ENCODE data around the gene LYSMD2. TPM values are rescaled to one million over a fixed set of nuclear protein-coding genes. Genes with fewer than 3 reads are reported as not detected.
A peak's percentile ranks its signal among the peaks of the same experiment; 100 is the strongest.

The LYSMD2 gene
- total and polyA plus RNA-seq, 9 of the 15 experiments (the other 6 are each of a cell fraction or from before 2014, with no cell fraction given): 4.3 to 30.3 (median 9.8) TPM

DNA sequence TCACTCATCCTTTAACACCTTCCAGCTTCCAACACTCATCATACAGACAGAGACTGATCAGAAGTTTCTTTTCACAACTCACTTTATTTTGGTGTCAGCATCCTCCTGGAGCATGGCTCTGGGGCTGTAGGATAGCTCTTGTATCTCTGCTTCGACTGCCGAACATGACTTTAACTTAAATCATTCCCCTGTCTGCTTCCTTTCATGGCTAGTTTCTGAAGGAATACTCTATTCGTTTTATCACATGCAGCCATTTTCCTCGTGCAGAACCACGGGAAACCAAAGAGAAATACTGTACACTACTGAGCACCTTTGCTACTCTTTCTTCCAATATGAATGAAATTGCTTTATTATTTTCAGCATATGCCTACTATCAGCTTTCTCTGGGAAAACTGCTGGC, 11.9 kb upstream of the LYSMD2 start:
- Histone ChIP-seq H3K79me2 (ENCODE audit: control insufficient read depth, insufficient read depth, low read length) (no peaks in the 10 kb centered on the region; the same call in 2 of the 3 replicates), H3K9me3 (replicated peaks; ENCODE audit: control insufficient read depth, insufficient read depth, low read depth, low read length) (no peaks in the 10 kb centered on the region), H2AFZ (ENCODE audit: low read depth, low read length) (peak overlapping the region; percentile 9), H3K27ac (ENCODE audit: extremely low read depth, low read depth, low read length) (no peak overlapping the region), H4K20me1 (replicated peaks; ENCODE audit: control insufficient read depth, insufficient read depth, low read length) (no peaks in the 10 kb centered on the region), H3K4me3 (no peak overlapping the region), H3K4me2 (ENCODE audit: insufficient read depth, low read length) (0 out of 2 replicates have a peak overlapping the region, but pooled peaks have one; percentile 19), H3K36me3 (ENCODE audit: control insufficient read depth, insufficient read depth, low read length) (no peaks in the 10 kb centered on the region; the same call in 2 of the 3 replicates), H3K4me1 (replicated peaks in 1 of 2; ENCODE audit: control insufficient read depth in 2 of 2, insufficient read depth in 2 of 2, low read length in 2 of 2) (peaks cover 11 to 13% of the 10 kb centered on the region in 2 experiments; a peak in 4 of 5 replicates), H3K9me1 (ENCODE audit: control insufficient read depth, insufficient read depth, low read length) (no peaks in the 10 kb centered on the region), H3K9ac (ENCODE audit: insufficient read depth in 1 of 2, low read depth in 2 of 2, low read length in 2 of 2) (no peak overlapping the region), H3K27me3 (ENCODE audit: control insufficient read depth in 2 of 2, insufficient read depth in 2 of 2, low read length in 2 of 2) (no peaks in the 10 kb centered on the region; a peak in 1 of 5 replicates)
- ChIA-PET POLR2A (interaction anchor here (1.0 to 2.7 kb wide), 2 partner anchors 9 to 11 kb away, joined by 3 to 15 read pairs; partner anchors contain the start of gene LYSMD2), CTCF (ENCODE audit: low intra/inter-chr PET ratio) (no interaction called here)
- no peak for DNase-seq (ENCODE audit: extremely low read depth in 1 of 4, low spot score in 3 of 4)
- 2% methylated on average over 5 of the region's 5 CpGs for whole genome bisulfite sequencing (ENCODE audit: insufficient coverage, low coverage, missing lambda C conversion rate)
- intact Hi-C loops (cut with micrococcal nuclease): no loop called here
- in situ Hi-C loops (cut with MboI): no loop called here
- no peak for FAIRE-seq
- TF ChIP-seq, protein P1, sequence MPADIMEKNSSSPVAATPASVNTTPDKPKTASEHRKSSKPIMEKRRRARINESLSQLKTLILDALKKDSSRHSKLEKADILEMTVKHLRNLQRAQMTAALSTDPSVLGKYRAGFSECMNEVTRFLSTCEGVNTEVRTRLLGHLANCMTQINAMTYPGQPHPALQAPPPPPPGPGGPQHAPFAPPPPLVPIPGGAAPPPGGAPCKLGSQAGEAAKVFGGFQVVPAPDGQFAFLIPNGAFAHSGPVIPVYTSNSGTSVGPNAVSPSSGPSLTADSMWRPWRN (IDR thresholded peaks at IDR 0.05; ENCODE audit: low read depth): no peak
- TF ChIP-seq PCBP1 (IDR thresholded peaks at IDR 0.05; ENCODE audit: low read depth, low read length, poor library complexity, severe bottlenecking): no peak
- no TSS peak for BruUV-seq (replicated peaks)
- ATAC-seq: no peak

DNA sequence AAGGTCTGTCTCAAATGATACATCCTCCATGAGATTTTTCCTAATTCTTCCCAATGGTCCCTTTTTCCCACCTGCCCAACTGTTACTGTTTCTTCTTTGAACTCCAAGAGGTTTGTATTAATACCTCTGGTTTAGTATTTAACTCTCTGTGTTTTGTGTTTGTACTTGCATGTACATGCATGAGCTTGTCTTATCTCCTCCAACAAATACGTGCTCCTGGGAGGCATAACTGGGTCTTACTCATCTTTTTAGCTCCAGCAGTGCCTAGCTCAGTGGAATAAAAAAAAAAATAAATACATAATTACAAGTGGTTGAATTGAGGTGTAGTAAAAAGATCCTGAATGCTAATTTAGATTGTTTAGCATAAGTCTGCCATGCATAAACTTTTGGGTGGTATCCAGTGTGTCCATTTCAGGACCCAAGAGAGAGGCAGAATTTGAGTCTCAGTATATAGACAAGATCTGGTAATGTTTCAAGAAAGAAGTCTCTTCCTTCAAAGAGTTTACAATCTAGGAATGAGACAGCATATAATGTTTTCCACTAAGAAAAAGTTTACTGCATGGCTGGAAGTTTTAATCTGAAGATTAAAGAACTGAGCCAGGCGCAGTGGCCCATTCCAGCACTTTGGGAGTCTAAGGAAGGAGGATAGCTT, 1.7 kb upstream of the LYSMD2 start:
- ATAC-seq (0 out of 3 replicates have a peak, but pooled peaks have one; percentile 10), DNase-seq (ENCODE audit: extremely low read depth in 1 of 4, low spot score in 3 of 4) (peak in 1 of 4 experiments; percentile 56), FAIRE-seq (no peak)
- ChIA-PET CTCF (ENCODE audit: low intra/inter-chr PET ratio) (no interaction called here), POLR2A (interaction anchor here (0.6 to 3.6 kb wide), 5 partner anchors 9 to 37 kb away, joined by 3 to 15 read pairs (median 3); no protein-coding TSS in a partner anchor)
- peaks cover 20 to 34% of the 10 kb centered on the region in 2 experiments for H3K4me1 ChIP-seq (replicated peaks in 1 of 2; ENCODE audit: control insufficient read depth in 2 of 2, insufficient read depth in 2 of 2, low read length in 2 of 2)
- no peaks in the 10 kb centered on the region for H4K20me1 ChIP-seq (replicated peaks; ENCODE audit: control insufficient read depth, insufficient read depth, low read length)
- 0 out of 3 replicates have a peak, but pooled peaks cover 2% of the 10 kb centered on the region for H3K36me3 ChIP-seq (ENCODE audit: control insufficient read depth, insufficient read depth, low read length)
- WGBS (ENCODE audit: insufficient coverage, low coverage, missing lambda C conversion rate): 50% methylated on average over 2 of the region's 2 CpGs
- H3K27me3 ChIP-seq (ENCODE audit: control insufficient read depth in 2 of 2, insufficient read depth in 2 of 2, low read length in 2 of 2): no peaks in the 10 kb centered on the region
- no peaks in the 10 kb centered on the region for H3K9me1 ChIP-seq (ENCODE audit: control insufficient read depth, insufficient read depth, low read length)
- H3K9ac ChIP-seq (ENCODE audit: insufficient read depth in 1 of 2, low read depth in 2 of 2, low read length in 2 of 2): no peak overlapping the region
- in situ Hi-C loops (cut with MboI) (no loop called here), intact Hi-C loops (cut with micrococcal nuclease) (loop anchor here (2.0 to 5.0 kb wide), 2 partner anchors 38 to 86 kb away; no protein-coding TSS in a partner anchor)
- no peak overlapping the region for H3K4me3 ChIP-seq
- H3K4me2 ChIP-seq (ENCODE audit: insufficient read depth, low read length): peak overlapping the region; percentile 9; the same call in 1 of the 2 replicates
- no peaks in the 10 kb centered on the region for H3K9me3 ChIP-seq (replicated peaks; ENCODE audit: control insufficient read depth, insufficient read depth, low read depth, low read length)
- H3K27ac ChIP-seq (ENCODE audit: extremely low read depth, low read depth, low read length): peak overlapping the region; percentile 30; the same call in 2 of the 3 replicates
- no TSS peak for BruUV-seq (replicated peaks)
- H3K79me2 ChIP-seq (ENCODE audit: control insufficient read depth, insufficient read depth, low read length): peaks cover 19% of the 10 kb centered on the region
- H2AFZ ChIP-seq (ENCODE audit: low read depth, low read length): peak overlapping the region; percentile 74
- TF ChIP-seq REST (IDR thresholded peaks at IDR 0.05; ENCODE audit: borderline replicate concordance): peak; percentile 66
- TF ChIP-seq REST (CRISPR knock-in tag; IDR thresholded peaks at IDR 0.05; ENCODE audit: low read depth): no peak
- 0 out of 2 replicates have a peak, but pooled peaks have one; percentile 23 for TF ChIP-seq ZNF316 (IDR thresholded peaks at IDR 0.05)

All from K562 (cell line).